Stimulated activated naive CD4-positive, alpha-beta T cell treated with Interleukin-2 at 50 U/mL for 16 hours (primary cell): ENCODE data around the gene GRID2.

Experiments
- DNase-seq: peaks from one replicate; lab custom pipeline; 2025; lab: John Stamatoyannopoulos, UW

Gene GRID2

GRCh38 chr4:93810340-93810992, 1506.7 kb downstream of the GRID2 start:
- no peak for DNase-seq

- DNase-seq, result no peak
Measured at GRCh38 chr4:93813092-93813491, 1509.3 kb downstream of the GRID2 start.

- DNase-seq, result no peak
Measured at GRCh38 chr4:93814141-93814540, 1510.4 kb downstream of the GRID2 start.

- no peak for DNase-seq
Measured at GRCh38 chr4:93814722-93815121, 1511.0 kb downstream of the GRID2 start.
